Measurements from ENCODE around the gene MED12L.

Gene MED12L

GRCh38 chr3:151400341-151400740, 314.9 kb downstream of the MED12L start:
- Histone ChIP-seq H3K27me3 (ENCODE audit: control insufficient read depth, insufficient read depth, low read length) (no peaks in the 10 kb centered on the region), H3K4me3 (ENCODE audit: low read length) (no peak overlapping the region), H3K36me3 (ENCODE audit: insufficient read depth, low read length) (no peaks in the 10 kb centered on the region), H3K9me3 (replicated peaks; ENCODE audit: low read length) (no peaks in the 10 kb centered on the region), H3K4me2 (ENCODE audit: low read length) (no peak overlapping the region), H3K4me1 (ENCODE audit: control insufficient read depth, insufficient read depth, low read length) (peaks cover 18% of the 10 kb centered on the region), H3K9ac (ENCODE audit: low read depth, low read length) (no peak overlapping the region)

- Histone ChIP-seq H3K9me3 (replicated peaks; ENCODE audit: low read length) (no peaks in the 10 kb centered on the region), H3K4me3 (ENCODE audit: low read length) (no peak overlapping the region), H3K4me1 (ENCODE audit: control insufficient read depth, insufficient read depth, low read length) (peaks cover 18% of the 10 kb centered on the region), H3K9ac (ENCODE audit: low read depth, low read length) (no peak overlapping the region), H3K27me3 (ENCODE audit: control insufficient read depth, insufficient read depth, low read length) (no peaks in the 10 kb centered on the region), H3K36me3 (ENCODE audit: insufficient read depth, low read length) (no peaks in the 10 kb centered on the region), H3K4me2 (ENCODE audit: low read length) (no peak overlapping the region)
Observed at GRCh38 chr3:151402349-151402748, 316.9 kb downstream of the MED12L start.

- Histone ChIP-seq H3K36me3 (ENCODE audit: insufficient read depth, low read length) (no peaks in the 10 kb centered on the region), H3K4me3 (ENCODE audit: low read length) (no peak overlapping the region), H3K9me3 (replicated peaks; ENCODE audit: low read length) (no peaks in the 10 kb centered on the region)
Observed at GRCh38 chr3:151403246-151403645, 317.8 kb downstream of the MED12L start.

GRCh38 chr3:151404316-151404715, 318.9 kb downstream of the MED12L start:
- peaks cover 18% of the 10 kb centered on the region for H3K4me1 ChIP-seq (ENCODE audit: control insufficient read depth, insufficient read depth, low read length)
- no peak overlapping the region for H3K9ac ChIP-seq (ENCODE audit: low read depth, low read length)
- H3K27me3 ChIP-seq (ENCODE audit: control insufficient read depth, insufficient read depth, low read length), result no peaks in the 10 kb centered on the region
- no peak overlapping the region for H3K4me3 ChIP-seq (ENCODE audit: low read length)
- no peak overlapping the region for H3K4me2 ChIP-seq (ENCODE audit: low read length)
- no peaks in the 10 kb centered on the region for H3K9me3 ChIP-seq (replicated peaks; ENCODE audit: low read length)
- no peaks in the 10 kb centered on the region for H3K36me3 ChIP-seq (ENCODE audit: insufficient read depth, low read length)

More at GRCh38 chr3:151403246-151403645, 317.8 kb downstream of the MED12L start:
- no peak overlapping the region for H3K4me2 ChIP-seq (ENCODE audit: low read length)
- no peaks in the 10 kb centered on the region for H3K27me3 ChIP-seq (ENCODE audit: control insufficient read depth, insufficient read depth, low read length)
- H3K9ac ChIP-seq (ENCODE audit: low read depth, low read length), result no peak overlapping the region
- H3K4me1 ChIP-seq (ENCODE audit: control insufficient read depth, insufficient read depth, low read length), result peaks cover 18% of the 10 kb centered on the region

- Histone ChIP-seq H3K27me3 (ENCODE audit: control insufficient read depth, insufficient read depth, low read length) (no peaks in the 10 kb centered on the region), H3K4me2 (ENCODE audit: low read length) (no peak overlapping the region), H3K9ac (ENCODE audit: low read depth, low read length) (no peak overlapping the region), H3K9me3 (replicated peaks; ENCODE audit: low read length) (no peaks in the 10 kb centered on the region), H3K36me3 (ENCODE audit: insufficient read depth, low read length) (no peaks in the 10 kb centered on the region), H3K4me3 (ENCODE audit: low read length) (no peak overlapping the region), H3K4me1 (ENCODE audit: control insufficient read depth, insufficient read depth, low read length) (peaks cover 22% of the 10 kb centered on the region)
Observed at GRCh38 chr3:151407928-151408327, 322.5 kb downstream of the MED12L start.

- Histone ChIP-seq H3K4me2 (ENCODE audit: low read length) (no peak overlapping the region), H3K27me3 (ENCODE audit: control insufficient read depth, insufficient read depth, low read length) (no peaks in the 10 kb centered on the region), H3K4me3 (ENCODE audit: low read length) (no peak overlapping the region), H3K36me3 (ENCODE audit: insufficient read depth, low read length) (no peaks in the 10 kb centered on the region), H3K9ac (ENCODE audit: low read depth, low read length) (no peak overlapping the region), H3K9me3 (replicated peaks; ENCODE audit: low read length) (no peaks in the 10 kb centered on the region), H3K4me1 (ENCODE audit: control insufficient read depth, insufficient read depth, low read length) (peaks cover 4% of the 10 kb centered on the region)
Observed at GRCh38 chr3:151410891-151411559, 325.6 kb downstream of the MED12L start.

GRCh38 chr3:151412989-151413388, 327.5 kb downstream of the MED12L start:
- no peak overlapping the region for H3K9ac ChIP-seq (ENCODE audit: low read depth, low read length)
- no peaks in the 10 kb centered on the region for H3K27me3 ChIP-seq (ENCODE audit: control insufficient read depth, insufficient read depth, low read length)
- H3K36me3 ChIP-seq (ENCODE audit: insufficient read depth, low read length), result no peaks in the 10 kb centered on the region
- H3K4me3 ChIP-seq (ENCODE audit: low read length), result no peak overlapping the region
- no peak overlapping the region for H3K4me2 ChIP-seq (ENCODE audit: low read length)
- H3K4me1 ChIP-seq (ENCODE audit: control insufficient read depth, insufficient read depth, low read length), result peaks cover 4% of the 10 kb centered on the region
- H3K9me3 ChIP-seq (replicated peaks; ENCODE audit: low read length), result no peaks in the 10 kb centered on the region

- Histone ChIP-seq H3K4me2 (ENCODE audit: low read length) (no peak overlapping the region), H3K9ac (ENCODE audit: low read depth, low read length) (no peak overlapping the region), H3K4me1 (ENCODE audit: control insufficient read depth, insufficient read depth, low read length) (peaks cover 4% of the 10 kb centered on the region), H3K9me3 (replicated peaks; ENCODE audit: low read length) (no peaks in the 10 kb centered on the region), H3K36me3 (ENCODE audit: insufficient read depth, low read length) (no peaks in the 10 kb centered on the region), H3K4me3 (ENCODE audit: low read length) (no peak overlapping the region), H3K27me3 (ENCODE audit: control insufficient read depth, insufficient read depth, low read length) (no peaks in the 10 kb centered on the region)
Observed at GRCh38 chr3:151415289-151415688, 329.8 kb downstream of the MED12L start.

- H3K9ac ChIP-seq (ENCODE audit: low read depth, low read length), result no peak overlapping the region
- H3K9me3 ChIP-seq (replicated peaks; ENCODE audit: low read length), result no peaks in the 10 kb centered on the region
- no peaks in the 10 kb centered on the region for H3K36me3 ChIP-seq (ENCODE audit: insufficient read depth, low read length)
- peaks cover 4% of the 10 kb centered on the region for H3K4me1 ChIP-seq (ENCODE audit: control insufficient read depth, insufficient read depth, low read length)
- no peak overlapping the region for H3K4me2 ChIP-seq (ENCODE audit: low read length)
- no peaks in the 10 kb centered on the region for H3K27me3 ChIP-seq (ENCODE audit: control insufficient read depth, insufficient read depth, low read length)
- H3K4me3 ChIP-seq (ENCODE audit: low read length), result no peak overlapping the region
Observed at GRCh38 chr3:151419806-151420205, 334.3 kb downstream of the MED12L start.

GRCh38 chr3:151421938-151422337, 336.5 kb downstream of the MED12L start:
- Histone ChIP-seq H3K27me3 (ENCODE audit: control insufficient read depth, insufficient read depth, low read length) (no peaks in the 10 kb centered on the region), H3K4me1 (ENCODE audit: control insufficient read depth, insufficient read depth, low read length) (peaks cover 7% of the 10 kb centered on the region), H3K9ac (ENCODE audit: low read depth, low read length) (no peak overlapping the region), H3K36me3 (ENCODE audit: insufficient read depth, low read length) (no peaks in the 10 kb centered on the region), H3K4me2 (ENCODE audit: low read length) (no peak overlapping the region), H3K9me3 (replicated peaks; ENCODE audit: low read length) (no peaks in the 10 kb centered on the region), H3K4me3 (ENCODE audit: low read length) (no peak overlapping the region)

GRCh38 chr3:151423091-151423490, 337.6 kb downstream of the MED12L start:
- no peaks in the 10 kb centered on the region for H3K36me3 ChIP-seq (ENCODE audit: insufficient read depth, low read length)

GRCh38 chr3:151425627-151426340, 340.3 kb downstream of the MED12L start:
- H3K9ac ChIP-seq (ENCODE audit: low read depth, low read length), result no peak overlapping the region
- H3K9me3 ChIP-seq (replicated peaks; ENCODE audit: low read length), result no peaks in the 10 kb centered on the region
- no peak overlapping the region for H3K4me2 ChIP-seq (ENCODE audit: low read length)

More at GRCh38 chr3:151423091-151423490, 337.6 kb downstream of the MED12L start:
- Histone ChIP-seq H3K9me3 (replicated peaks; ENCODE audit: low read length) (no peaks in the 10 kb centered on the region), H3K4me1 (ENCODE audit: control insufficient read depth, insufficient read depth, low read length) (peaks cover 7% of the 10 kb centered on the region), H3K27me3 (ENCODE audit: control insufficient read depth, insufficient read depth, low read length) (no peaks in the 10 kb centered on the region), H3K4me3 (ENCODE audit: low read length) (no peak overlapping the region), H3K9ac (ENCODE audit: low read depth, low read length) (no peak overlapping the region), H3K4me2 (ENCODE audit: low read length) (no peak overlapping the region)

More at GRCh38 chr3:151425627-151426340, 340.3 kb downstream of the MED12L start:
- Histone ChIP-seq H3K36me3 (ENCODE audit: insufficient read depth, low read length) (no peaks in the 10 kb centered on the region), H3K27me3 (ENCODE audit: control insufficient read depth, insufficient read depth, low read length) (no peaks in the 10 kb centered on the region), H3K4me3 (ENCODE audit: low read length) (no peak overlapping the region), H3K4me1 (ENCODE audit: control insufficient read depth, insufficient read depth, low read length) (peaks cover 7% of the 10 kb centered on the region)
